Measurements from ENCODE around the gene CPE.

DNA sequence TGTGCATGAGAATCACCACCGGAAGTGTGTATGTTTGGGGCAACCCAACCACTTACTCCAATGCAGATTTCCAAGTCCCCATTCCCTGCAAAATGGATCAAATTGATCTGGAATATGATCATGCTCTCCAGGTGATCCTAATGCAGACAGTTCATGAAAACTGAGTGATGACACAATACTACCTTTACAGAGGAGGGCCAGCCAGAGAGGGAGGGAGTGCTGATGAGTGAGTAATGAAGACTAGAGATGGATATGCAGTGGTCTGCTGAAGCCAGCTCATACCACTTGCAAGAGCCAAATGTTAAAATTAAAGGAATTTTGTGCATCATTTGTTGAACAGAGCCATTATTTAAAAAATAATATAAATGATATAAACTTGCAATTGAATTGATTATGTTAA is 10.2 kb upstream of the CPE start:
- TF ChIP-seq EP300 (IDR thresholded peaks at IDR 0.05): no peak
- no peak for TF ChIP-seq POLR2A (IDR thresholded peaks at IDR 0.05; ENCODE audit: low read depth)
- TF ChIP-seq, protein P1, sequence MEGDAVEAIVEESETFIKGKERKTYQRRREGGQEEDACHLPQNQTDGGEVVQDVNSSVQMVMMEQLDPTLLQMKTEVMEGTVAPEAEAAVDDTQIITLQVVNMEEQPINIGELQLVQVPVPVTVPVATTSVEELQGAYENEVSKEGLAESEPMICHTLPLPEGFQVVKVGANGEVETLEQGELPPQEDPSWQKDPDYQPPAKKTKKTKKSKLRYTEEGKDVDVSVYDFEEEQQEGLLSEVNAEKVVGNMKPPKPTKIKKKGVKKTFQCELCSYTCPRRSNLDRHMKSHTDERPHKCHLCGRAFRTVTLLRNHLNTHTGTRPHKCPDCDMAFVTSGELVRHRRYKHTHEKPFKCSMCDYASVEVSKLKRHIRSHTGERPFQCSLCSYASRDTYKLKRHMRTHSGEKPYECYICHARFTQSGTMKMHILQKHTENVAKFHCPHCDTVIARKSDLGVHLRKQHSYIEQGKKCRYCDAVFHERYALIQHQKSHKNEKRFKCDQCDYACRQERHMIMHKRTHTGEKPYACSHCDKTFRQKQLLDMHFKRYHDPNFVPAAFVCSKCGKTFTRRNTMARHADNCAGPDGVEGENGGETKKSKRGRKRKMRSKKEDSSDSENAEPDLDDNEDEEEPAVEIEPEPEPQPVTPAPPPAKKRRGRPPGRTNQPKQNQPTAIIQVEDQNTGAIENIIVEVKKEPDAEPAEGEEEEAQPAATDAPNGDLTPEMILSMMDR (IDR thresholded peaks at IDR 0.05): no peak

All from esophagus muscularis mucosa (tissue), 4 donors.